NCI-H1930 (cell line): ENCODE data around the gene CEP70.

Source experiments
- DNase-seq, 2 experiments: peaks; one replicate each; lab custom pipeline; 2025; lab: John Stamatoyannopoulos, UW

The CEP70 gene

GRCh38 chr3:138451595-138452162 lies 142.4 kb downstream of the CEP70 start:
- no peak for DNase-seq

DNA sequence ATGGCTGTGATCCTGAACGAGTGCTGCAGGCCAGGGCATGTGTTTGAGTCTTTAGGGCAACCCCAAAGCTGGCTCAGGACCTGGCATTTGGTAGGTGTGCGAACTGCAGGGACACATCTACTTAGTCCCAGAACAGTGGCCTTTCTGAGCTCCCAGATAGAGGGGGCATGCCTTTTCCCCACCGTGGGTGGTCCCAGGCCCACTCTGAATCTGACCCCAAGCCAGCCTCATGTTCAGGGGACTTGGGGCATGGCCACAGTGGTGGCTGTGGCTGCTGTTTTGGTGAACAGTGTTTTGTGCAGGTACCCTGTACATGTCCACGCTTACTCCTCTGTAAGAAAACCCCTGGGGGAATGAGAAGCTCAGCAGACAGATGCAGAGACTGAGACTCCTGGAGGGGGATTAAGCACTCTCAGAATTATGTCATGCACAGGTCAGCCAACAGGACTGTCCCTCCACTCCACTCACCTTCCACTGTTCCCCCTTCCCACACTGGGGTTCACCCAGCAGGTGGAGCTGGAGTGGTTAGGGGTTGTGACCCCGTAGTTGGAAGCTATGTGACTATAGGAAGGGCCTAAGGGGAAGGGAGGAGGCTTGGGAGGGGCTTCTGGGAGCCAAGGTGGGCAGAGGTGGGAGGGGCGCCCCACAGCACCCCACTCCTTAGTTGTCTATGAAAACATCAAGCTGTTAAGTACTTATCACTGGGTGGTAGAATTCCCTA lies 143.2 kb downstream of the CEP70 start:
- no peak for DNase-seq

GRCh38 chr3:138450181-138450580 lies 143.9 kb downstream of the CEP70 start:
- DNase-seq = no peak

DNA sequence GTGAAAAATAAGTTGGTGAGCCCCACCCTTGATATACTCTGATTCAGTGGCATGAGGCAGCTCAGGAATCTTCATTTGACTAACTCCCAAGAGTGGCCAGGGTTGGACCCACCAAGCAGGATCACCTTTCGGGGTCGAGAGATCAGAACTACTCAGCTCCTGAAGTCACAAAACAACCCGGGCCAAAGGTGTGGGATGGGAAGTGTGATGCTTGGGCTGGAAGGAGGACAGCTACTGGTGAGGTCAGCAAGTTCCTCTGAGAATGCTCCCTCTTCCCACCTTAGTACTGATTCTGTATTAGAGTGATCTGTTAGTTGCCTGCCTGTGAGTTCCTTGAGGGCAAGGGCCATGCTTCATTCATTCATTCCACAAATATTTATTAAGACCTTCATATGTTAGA lies 144.6 kb downstream of the CEP70 start:
- no peak for DNase-seq

GRCh38 chr3:138448631-138449030 lies 145.4 kb downstream of the CEP70 start:
- DNase-seq = no peak

GRCh38 chr3:138445654-138446053 lies 148.4 kb downstream of the CEP70 start:
- no peak for DNase-seq

DNA sequence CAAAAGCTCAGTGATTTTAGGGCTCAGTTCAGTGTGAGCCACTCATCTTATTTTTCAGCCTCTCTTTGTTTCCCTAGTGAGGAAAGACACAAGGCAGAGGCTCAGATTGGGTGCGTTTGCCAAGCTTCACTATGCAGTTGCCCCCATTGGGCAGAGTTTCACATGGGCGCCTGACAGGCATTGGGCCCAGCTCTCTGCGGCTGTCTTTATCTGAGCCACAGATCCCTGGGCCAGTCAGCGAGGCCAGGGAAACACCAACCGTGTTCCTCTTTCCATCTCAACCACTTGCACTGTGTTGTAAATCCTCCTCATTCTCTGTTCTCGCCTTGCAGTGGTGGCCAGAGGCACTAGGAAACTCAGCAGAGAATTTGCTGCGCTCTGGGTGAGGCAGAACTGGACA lies 148.8 kb downstream of the CEP70 start:
- no peak for DNase-seq
